HG03108 (cell line): ENCODE measurements around the gene CCDC144A.
"Not testable (repeated sequence)": the region's sequence is repeated elsewhere in the genome, so short reads cannot be mapped to it uniquely, and the experiment has no call there.

ENCODE experiments used
- ATAC-seq: cut with Tn5 transposase; IDR thresholded peaks from one replicate; pipeline ENCODE4 v1.9.1; 2021; ENCODE audit warnings: moderate library complexity; ENCODE audit not compliant: unreplicated experiment

The CCDC144A gene

GRCh38 chr17:16751924-16752287 is 61.9 kb downstream of the CCDC144A start:
- ATAC-seq = not testable (repeated sequence)

- ATAC-seq = not testable (repeated sequence)
Observed at GRCh38 chr17:16757520-16757919, 67.5 kb downstream of the CCDC144A start.

GRCh38 chr17:16758177-16758576 is 68.1 kb downstream of the CCDC144A start:
- not testable (repeated sequence) for ATAC-seq

GRCh38 chr17:16768290-16769175 is 78.5 kb downstream of the CCDC144A start:
- ATAC-seq = not testable (repeated sequence)

- ATAC-seq = not testable (repeated sequence)
Observed at GRCh38 chr17:16772394-16773145, 82.5 kb downstream of the CCDC144A start.

- not testable (repeated sequence) for ATAC-seq
Observed at GRCh38 chr17:16773146-16773522, 83.1 kb downstream of the CCDC144A start.

GRCh38 chr17:16787851-16788250 is 97.8 kb downstream of the CCDC144A start:
- ATAC-seq = not testable (repeated sequence)

GRCh38 chr17:16788889-16789536 is 99.0 kb downstream of the CCDC144A start:
- not testable (repeated sequence) for ATAC-seq

GRCh38 chr17:16789622-16790021 is 99.6 kb downstream of the CCDC144A start:
- ATAC-seq = not testable (repeated sequence)

- ATAC-seq = not testable (repeated sequence)
Observed at GRCh38 chr17:16790313-16790871, 100.4 kb downstream of the CCDC144A start.

GRCh38 chr17:16794215-16794614 is 104.2 kb downstream of the CCDC144A start:
- ATAC-seq = not testable (repeated sequence)

GRCh38 chr17:16795894-16796293 is 105.9 kb downstream of the CCDC144A start:
- not testable (repeated sequence) for ATAC-seq

GRCh38 chr17:16804851-16805250 is 114.8 kb downstream of the CCDC144A start:
- ATAC-seq = not testable (repeated sequence)

GRCh38 chr17:16806599-16806998 is 116.6 kb downstream of the CCDC144A start:
- not testable (repeated sequence) for ATAC-seq

- ATAC-seq = not testable (repeated sequence)
Observed at GRCh38 chr17:16807620-16808019, 117.6 kb downstream of the CCDC144A start.

- not testable (repeated sequence) for ATAC-seq
Observed at GRCh38 chr17:16810236-16810635, 120.2 kb downstream of the CCDC144A start.

- ATAC-seq = not testable (repeated sequence)
Observed at GRCh38 chr17:16812126-16812525, 122.1 kb downstream of the CCDC144A start.

GRCh38 chr17:16814439-16814838 is 124.4 kb downstream of the CCDC144A start:
- no peak for ATAC-seq

GRCh38 chr17:16817201-16817600 is 127.2 kb downstream of the CCDC144A start:
- ATAC-seq = no peak

GRCh38 chr17:16817940-16818339 is 127.9 kb downstream of the CCDC144A start:
- not testable (repeated sequence) for ATAC-seq

- no peak for ATAC-seq
Observed at GRCh38 chr17:16818340-16818739, 128.3 kb downstream of the CCDC144A start.
